Activated CD4-positive, CD25-positive, alpha-beta regulatory T cell treated with anti-CD3 and anti-CD28 coated beads, Interleukin-2, amount 50 U/mL, for 72 hours (primary cell): ENCODE measurements around the gene NKAPL.

ENCODE experiments used
- DNase-seq: peaks from one replicate; pipeline ENCODE4 v3.0.0; 2021

Gene NKAPL

DNA sequence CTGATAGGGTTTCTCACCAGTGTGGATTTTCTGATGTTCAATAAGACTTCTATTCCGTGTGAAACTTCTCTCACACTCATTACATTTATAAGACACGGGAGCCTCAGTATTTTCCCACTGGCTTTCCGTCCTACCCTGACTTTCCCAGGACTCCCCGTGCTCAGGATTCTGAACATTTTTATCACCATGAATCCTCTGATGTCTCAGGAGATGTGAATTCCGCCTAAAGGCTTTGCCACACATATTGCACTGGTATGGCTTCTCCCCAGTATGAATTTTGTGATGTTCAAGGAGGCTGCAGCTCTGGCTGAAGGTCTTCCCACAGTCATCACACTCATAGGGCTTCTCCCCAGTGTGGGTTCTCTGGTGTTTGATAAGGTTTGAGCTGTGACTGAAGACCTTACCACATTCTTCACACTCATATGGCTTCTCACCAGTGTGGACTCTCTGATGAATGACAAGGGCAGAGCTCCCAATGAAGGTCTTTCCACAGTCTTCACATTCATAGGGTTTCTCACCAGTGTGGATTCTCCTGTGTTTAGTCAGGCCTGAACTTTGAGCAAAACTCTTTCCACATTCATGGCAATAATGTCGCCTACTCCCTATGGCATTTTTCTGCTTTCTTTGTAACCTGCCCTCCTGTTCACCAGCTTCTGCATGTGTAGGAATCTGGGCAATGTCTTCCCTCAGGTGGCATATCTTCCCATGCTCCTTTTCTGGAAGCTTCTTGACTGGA lies 13.7 kb upstream of the NKAPL start:
- DNase-seq, result no peak

DNA sequence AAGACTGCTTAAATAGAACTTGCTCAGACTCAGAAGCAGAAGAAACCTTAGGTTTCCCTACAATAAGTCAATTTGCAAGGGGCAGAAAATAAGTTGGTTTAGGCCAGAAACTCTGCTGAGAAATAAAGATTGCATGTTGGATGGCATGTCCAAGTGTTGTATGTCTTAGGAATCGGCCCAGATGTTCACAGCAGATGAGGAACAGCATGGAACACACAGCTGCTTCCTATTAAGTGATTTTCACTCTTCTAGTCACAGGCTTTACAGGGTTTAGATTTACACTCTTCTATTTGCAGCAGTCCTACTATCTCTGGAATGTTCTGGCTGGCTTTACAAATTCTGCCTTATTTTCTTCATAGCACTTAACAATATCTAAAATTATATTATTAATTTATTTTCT lies 10.2 kb upstream of the NKAPL start:
- DNase-seq, result no peak

DNA sequence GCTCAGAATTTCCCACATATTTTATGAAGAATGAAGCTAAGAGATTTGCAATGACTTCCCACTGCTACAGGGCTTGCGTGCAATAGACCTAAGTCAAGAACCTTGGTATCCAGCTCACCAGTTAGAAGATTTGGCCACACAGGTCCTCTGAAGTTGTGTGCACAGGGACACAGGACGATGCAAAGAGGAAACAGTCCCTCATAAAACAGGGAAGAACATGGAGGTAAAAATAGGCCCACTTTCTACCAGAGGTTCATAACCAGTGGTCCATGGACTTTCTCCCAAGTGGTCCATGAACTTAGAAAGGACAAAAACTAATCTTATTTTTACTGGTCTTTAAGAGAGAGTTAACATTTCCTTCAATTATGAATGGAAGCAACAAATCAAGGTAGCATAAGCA lies 8.3 kb upstream of the NKAPL start:
- no peak for DNase-seq

DNA sequence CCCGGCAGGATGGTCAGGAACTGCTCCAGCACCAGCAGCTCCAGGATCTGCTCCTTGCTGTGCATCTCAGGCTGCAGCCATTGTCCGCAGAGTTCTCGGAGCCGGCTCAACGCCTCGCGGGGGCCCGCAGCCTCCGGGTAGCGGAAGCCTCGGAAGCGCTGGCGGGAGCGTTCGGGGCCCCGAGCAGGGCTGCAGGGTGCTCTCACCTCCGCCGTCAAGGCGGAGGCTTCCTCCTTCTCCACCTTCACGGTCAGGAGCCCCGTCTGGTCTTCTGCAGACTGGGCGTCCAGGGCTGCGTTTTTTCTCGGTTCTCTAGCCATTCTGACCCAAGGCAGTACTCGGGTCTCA lies 7.5 kb upstream of the NKAPL start:
- peak; percentile 55 for DNase-seq

DNA sequence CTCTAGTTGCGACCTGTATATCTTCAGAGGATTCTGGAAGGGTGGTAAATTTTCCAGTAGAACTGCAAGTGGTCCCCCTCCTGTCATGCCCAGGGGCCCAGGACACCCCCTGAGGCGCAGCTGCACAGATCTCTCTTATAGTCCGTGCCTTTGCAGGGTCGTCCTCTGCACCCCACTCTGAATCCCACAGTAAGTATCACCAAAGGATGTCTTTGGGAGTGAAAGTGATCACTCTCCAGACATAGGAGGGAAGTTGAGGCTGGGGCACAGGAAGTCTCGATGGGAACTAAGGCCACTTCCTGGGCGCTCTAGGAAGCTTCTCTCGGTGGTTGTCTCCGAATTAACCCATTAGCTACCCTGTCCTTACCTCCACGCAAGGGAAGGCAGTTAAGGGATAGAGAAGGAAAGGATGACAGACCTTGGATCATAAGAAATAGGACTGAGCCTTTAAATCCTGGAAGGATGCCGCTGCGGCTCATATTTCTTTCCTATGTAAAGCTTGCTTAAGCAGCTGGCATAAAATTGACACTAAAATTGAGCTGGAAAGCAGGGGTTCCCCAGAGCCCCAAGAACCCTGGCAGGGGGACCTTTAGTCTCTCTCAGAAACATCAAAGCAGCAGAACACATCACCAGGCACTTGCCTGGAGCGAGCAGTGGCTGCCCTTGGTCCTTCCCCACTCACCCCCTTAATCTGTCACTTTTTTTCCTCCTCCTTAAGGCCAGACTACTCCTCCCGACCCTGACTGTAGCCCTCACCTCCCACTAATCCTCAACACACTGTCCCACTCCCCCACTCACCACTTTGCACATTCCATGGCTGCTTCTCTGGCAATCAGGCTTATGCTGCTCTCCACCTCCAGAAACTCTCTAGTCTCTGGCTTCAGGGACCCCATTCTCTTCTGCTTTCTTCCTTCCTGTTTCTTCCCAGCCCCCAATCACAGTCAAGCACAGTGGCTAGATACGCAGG lies 6.8 kb upstream of the NKAPL start, which contains the start of gene ZKSCAN4:
TSS of gene ZKSCAN4 (minus strand) at position 261 of the 967 bp plus-strand sequence. CDS start 289 bp downstream, outside the sequence.
- DNase-seq, result peak; percentile 61

DNA sequence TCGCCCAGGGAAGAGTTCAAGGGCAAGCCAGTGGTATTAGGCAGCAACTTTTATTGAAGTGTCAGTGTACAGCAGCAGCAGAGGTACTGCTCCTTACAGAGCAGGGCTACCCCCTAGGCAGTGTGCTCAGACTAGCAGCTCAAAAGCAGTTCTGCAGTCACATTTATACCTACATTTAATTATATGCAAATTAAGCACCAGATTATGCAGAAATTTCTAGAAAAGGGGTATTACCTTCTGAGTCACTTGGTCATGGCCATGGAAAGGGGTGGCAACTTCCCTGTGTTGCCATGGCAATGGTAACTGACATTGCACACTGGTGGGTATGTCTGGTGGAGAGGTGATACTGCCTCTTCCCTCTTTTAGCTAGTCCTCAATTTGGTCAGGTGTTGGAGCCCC lies 5.0 kb upstream of the NKAPL start:
- no peak for DNase-seq

DNA sequence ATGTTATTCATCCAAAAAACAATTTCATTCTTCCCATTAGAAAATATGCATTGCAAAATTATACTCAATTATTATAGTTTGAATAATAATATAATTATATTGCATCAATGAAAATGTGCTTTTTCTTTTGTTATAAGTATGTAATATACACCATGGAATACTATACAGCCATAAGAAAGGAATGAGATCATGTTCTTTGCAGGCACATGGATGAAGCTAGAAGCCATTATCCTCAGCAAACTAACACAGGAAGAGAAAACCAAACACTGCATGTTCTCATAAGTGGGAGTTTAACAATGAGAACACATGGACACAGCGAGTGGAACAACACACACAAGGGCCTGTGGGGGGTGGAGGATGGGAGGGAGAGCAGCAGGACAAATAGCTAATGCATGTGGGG lies 2.1 kb upstream of the NKAPL start:
- DNase-seq, result no peak

DNA sequence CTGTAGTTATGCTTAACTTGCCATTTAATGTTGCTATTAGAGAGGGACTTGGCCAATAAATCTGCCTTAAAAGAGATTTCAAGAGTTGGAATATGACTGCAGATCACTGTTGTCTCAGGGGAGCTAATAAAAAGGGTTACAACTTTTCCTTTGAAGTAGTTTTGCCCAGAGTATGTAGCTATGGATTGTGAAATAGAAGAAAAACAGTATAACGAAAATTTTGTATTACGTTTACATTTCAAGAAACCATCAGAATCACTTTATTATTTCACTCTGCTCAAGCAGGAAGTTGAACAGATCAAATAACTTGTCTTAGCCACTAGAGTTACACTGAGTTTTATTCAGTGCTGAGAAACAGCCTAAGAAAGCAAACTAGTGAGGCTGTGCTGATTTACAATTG lies 4.8 kb downstream of the NKAPL start:
- no peak for DNase-seq

DNA sequence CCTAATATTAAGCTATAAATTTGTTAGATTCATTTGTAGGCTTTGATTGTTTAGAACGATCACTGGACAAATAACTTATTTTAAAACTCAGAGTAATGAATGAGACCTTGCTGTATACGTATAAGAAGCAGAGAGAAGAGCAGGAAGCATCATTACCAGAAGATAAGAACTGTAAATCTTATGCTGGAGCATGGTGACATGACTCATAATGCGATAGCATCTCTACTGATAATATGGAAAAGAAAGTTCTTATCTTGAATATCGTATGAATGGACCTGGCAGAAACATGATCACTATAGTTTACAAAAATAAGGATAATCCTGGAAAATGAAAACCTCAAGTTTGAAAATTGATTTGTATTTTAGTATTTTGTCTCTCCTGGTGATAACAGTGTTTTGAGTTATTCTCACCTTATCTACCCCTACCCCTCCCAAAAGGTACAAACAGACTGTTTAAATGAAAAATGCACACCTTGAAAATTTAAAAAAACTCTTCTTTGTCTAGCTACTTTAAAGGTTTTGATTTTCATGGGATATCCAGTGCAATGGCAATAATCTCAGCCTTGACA lies 5.8 kb downstream of the NKAPL start:
- DNase-seq, result no peak

DNA sequence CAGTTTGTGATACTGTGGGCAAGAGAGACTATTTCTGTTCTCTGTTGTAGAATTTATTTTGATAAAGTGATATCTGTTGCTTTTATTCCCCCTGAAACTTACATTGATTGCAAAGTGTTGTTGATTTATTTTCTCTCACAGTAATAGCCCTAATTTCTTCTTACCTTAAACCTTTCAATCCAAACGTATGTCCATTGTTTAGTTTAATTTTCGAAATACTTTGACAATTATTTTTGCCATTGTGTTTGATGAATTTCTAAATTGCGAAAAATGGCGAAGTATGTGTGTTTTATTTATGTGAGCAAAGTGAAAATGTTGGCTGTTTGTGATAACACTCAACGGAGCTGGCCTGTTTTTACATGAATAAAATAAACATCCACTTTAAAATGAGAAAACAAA lies 7.5 kb downstream of the NKAPL start:
- DNase-seq, result no peak

DNA sequence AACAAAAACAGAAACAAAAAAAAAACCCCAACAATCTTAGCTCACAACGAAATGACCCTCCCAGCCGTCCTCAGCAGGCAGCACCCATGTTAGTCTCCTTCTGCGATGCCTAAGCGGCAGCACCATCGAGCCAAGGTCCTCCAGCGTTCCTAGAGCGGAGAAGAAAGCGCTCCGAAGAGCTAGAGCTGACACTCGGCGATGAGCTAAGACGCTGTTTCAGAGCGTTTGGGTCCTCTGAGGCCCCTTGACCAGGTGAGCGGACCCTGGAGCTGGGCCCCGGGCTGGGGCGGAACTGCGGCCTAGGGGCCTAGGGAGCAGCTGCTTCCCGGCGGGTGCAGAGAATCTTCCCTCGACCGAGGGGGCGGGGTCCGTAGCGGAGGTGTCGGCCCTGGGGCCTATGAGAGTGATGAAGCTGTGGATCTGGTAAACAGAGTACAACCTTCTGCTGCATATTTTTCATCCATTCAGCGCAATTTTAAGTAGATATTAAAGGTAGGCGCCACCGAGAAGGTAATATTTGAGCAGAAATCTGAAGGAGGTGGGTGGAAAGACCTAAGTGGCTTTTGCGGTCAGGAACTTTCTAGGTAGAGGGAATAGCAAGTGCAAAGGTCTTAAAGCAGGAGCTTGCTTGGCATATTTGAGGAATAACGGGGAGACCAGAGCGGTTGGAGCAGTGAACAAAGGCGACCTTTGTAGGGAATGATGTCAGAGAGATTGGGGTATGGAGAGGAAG lies 8.0 kb downstream of the NKAPL start, which contains the start of gene ZSCAN26:
TSS of gene ZSCAN26 (plus strand) at position 182 of the 733 bp plus-strand sequence. CDS start 4,777 bp downstream, outside the sequence.
- DNase-seq, result peak; percentile 70

DNA sequence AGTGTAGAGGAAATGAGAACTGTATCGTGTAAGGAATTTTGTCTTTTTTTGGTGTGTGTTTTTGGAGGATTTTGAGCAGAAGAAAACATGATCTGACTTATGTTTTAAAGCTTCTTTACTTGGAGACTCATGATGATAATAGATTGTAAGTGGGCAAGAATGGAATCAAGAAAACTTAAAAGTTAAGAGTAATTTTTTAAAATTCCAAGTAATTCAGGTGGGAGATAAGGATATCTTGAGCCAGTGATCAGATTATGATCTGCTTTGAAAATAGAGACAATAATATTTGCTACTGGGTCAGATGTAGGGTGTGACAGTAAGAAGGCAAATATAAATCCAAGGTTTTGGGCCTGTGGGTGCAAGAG lies 8.6 kb downstream of the NKAPL start:
- no peak for DNase-seq

DNA sequence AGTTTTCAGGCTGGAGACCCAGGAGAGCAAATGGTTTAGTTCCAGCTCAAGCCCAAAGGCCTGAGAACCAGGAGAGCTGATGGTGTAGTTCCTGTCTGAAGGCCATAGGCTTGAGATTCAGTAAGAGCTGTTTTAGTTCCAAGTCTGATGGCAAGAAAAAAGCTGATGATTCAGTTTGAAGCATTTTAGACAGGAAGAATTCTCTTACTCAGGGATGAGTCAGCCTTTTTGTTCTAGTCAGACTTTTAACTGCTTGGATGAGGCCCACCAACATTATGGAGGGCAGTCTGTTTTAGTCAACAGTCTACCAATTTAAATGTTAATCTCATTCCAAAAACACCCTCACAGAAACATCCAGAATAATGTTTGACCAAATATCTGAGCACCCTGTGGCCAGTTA lies 10.4 kb downstream of the NKAPL start:
- DNase-seq, result no peak

DNA sequence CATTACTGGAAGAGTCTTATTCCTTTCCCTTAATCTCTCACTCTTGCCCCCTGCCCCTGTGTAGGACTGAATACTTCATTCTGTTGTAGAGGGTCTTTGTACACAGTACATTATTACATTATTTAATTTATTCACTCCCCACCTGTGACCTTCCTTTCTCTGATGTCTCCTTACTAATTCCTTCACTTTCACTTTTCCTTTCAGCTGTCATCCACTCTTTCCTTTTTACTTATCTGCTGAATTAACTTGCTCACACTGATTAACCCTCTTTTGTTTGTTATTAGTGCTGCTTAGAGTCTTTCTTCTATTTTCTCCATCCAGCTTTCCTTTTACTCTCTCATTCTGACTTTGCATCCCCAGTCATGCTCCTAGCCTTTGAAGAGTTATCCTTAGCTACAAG lies 15.8 kb downstream of the NKAPL start:
- DNase-seq, result no peak

DNA sequence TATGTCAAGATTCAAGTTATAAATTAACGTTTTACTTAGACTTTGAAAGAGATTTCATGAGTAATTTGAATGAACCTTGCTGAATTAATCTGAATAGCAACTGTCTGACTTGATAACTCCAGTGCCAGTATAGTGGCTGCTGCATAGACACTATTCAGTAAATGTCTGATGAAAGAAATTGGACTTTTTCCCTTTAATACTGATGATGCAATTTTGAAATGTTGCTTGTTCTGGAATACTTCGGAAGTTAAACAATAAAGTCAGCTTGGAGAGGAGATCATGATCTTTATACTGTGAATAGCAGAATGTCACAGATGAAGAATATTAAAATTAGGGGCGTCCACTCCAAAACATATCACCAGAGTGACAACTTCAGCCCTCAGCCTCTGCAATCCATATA lies 18.6 kb downstream of the NKAPL start:
- no peak for DNase-seq

DNA sequence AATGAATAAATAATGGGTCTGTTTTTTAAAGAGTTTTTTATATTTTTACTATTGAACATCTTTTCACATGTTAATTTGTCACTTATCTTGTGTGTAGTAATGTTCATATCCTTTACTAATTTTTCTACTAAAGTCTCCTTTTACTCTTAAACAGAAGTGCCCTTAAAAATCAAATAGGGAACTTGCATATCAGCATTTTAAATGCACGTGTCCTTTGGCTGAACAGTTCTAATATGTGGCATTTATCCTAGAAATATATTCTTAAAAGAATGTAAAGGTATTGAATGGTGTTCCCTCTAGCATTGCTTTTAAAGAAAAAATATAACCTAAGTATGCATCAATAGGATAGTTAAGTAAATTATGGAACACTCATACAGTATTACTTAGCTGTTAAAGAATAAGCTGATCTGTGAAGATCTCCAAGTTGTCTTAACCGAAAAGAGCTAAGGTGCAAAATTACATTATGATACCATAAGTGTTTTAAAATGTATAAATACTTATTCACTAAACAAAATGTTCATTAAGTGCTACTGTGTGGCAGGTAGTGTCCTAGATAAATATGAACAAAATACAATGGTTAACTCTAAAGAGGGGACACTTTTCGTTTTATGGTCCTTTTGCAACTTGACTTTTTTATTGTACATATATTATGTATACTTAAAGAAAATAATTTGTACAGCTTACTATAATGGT lies 21.6 kb downstream of the NKAPL start:
- DNase-seq, result no peak

DNA sequence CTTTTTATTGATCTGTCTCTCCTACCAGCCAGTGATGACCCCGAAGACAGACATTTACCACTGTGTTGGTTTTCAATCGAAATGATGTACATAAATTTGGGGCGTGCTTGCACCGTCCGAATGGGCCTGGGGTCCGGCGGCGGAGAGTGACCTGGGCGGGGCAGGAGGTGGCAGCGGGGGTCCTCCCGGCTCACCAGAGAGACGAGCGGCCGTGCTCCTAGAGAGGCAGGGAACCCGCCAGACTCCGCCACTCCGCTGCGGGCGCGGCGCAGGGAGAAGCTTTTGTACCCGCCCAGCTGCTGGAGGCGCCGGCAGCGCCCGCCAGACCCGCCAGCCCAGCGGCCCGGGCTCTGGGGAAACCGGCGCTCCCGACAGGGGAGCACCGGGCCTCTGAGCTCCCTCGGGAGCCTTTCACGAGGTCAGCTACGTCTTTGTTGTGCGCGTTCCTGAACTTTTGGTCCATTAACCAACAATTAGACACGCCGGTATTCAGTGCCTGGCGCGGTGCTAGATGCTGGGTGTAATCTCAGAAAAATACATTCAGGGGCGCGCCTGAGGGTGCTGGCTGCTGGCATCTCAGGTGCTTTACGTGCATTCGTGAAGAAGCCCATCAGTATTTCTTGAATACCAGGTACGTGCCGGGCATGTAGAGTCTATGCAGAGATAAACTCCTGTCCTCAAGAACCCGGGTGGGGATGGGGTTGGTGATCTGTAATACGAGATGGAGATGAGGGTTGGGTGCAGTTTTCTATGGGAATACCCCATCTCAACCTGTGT lies 22.4 kb downstream of the NKAPL start, which contains the start of gene PGBD1:
TSS of gene PGBD1 (plus strand) at position 285 of the 777 bp plus-strand sequence. CDS start 2,242 bp downstream, outside the sequence.
- peak; percentile 43 for DNase-seq

DNA sequence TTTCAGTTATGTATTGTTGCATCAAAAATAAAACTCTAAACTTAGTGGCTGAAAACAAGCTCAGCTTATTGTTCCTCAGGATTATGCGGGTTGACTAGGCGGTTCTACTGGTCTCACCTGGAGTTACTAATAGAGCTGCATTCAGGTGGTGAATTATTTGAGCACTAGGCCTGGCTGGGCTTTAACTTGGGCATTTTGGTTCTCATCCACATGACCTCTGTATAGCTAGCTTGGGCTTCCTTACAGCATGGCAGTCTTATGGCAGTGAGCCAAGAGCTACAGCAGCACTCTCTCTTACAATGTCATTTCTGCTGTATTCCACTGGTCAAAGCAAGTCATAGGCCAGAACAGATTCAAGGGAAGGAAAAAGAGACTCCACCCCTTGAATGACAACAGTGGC lies 23.8 kb downstream of the NKAPL start:
- no peak for DNase-seq

DNA sequence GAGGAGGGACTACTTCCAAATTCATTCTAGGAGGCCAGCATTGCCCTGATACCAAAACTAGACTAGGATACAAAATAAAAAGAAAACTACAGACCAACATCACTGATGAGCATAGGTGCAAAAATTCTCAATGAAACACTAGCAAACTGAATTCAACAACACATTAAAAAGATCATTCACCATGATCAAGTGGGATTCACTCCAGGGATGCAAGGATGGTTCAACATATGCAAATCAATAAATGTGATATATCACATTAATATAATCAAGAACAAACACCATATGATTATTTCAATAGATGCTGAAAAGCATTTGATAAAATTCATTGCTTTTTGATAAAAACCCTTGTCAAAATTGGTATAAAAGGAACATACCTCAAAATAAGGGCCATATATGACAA lies 32.5 kb downstream of the NKAPL start:
- no peak for DNase-seq

DNA sequence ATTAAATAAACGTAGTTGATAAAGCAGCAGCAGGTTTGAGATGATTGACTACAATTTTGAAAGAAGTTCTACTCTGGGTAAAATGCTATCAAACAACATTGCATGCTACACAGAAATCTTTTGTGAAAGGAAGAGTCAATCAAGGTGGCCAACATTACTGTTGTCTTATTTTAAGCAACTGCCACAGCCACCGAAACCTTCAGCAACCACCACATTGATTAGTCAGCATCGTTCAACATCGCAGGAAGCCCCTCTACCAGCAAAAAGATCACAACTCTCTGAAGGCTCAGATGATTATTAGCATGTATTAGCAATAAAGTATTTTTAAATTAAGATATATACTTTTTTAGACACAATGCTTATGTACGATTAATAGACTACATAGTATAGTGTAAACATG lies 36.2 kb downstream of the NKAPL start:
- no peak for DNase-seq

DNA sequence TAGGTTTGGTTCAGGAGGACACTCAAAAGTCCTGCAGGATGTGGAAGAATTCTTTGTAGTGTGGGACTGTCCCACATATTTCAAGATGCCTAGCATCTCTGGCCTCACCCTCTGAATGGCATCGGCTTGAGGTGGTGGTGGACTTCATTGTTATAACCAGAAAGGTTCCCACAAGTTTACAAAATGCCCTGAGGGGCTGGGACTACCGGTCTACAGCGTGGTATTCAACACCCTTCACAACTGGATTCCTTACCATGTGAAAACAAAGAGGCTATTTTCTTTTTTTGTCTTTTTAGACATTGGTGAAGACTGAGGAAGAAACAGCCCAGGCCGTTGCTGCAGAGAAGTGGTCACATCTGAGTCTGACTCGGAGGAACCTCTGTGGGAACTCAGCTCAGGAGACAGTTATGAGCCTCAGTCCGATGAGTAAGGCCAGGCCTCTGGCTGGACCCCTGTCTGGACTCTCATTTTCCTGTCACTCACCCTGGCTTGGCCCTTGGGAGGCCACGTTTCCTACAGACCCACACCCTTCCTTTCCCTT lies 37.5 kb downstream of the NKAPL start:
- no peak for DNase-seq
